Rectal smooth muscle tissue (tissue), 1 donor: ENCODE results near the gene HIF1A.
"Not testable (repeated sequence)": the region's sequence is repeated elsewhere in the genome, so short reads cannot be mapped to it uniquely, and the experiment has no call there.

ENCODE experiments used
- H3K27ac ChIP-seq: one replicate; pipeline ENCODE4 v1.7.0; 2013; ENCODE audit warnings: low read depth, low read length, inconsistent platforms
- H3K27me3 ChIP-seq: one replicate; pipeline ENCODE4 v1.7.0; 2013; ENCODE audit warnings: low read length; ENCODE audit not compliant: control insufficient read depth, insufficient read depth
- H3K36me3 ChIP-seq: one replicate; pipeline ENCODE4 v1.7.0; 2013; ENCODE audit warnings: low read length; ENCODE audit not compliant: control insufficient read depth, insufficient read depth
- H3K4me1 ChIP-seq: one replicate; pipeline ENCODE4 v1.7.0; 2013; ENCODE audit warnings: low read length; ENCODE audit not compliant: control insufficient read depth, insufficient read depth
- H3K4me3 ChIP-seq: one replicate; pipeline ENCODE4 v1.7.0; 2013; ENCODE audit warnings: low read length
- H3K9ac ChIP-seq: one replicate; pipeline ENCODE4 v1.7.0; 2013; ENCODE audit warnings: low read length

The HIF1A gene

DNA sequence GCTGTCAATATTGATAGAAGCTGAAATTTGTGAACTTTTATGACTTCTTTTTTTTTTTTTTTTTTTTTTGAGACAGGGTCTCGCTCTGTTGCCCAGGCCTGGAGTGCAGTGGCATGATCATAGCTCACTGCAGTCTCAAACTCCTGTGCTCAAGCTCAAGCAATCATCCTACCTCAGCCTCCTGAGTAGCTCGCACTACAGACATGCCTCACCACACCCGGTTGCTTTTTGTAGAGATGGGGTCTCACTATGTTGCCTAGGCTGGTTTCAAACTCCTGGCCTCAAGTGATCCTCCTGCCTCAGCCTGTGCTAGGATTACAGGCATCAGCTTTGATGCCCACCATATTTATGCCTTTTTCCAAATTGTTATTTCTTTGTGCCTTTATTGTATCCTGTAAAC lies 51.0 kb downstream of the HIF1A start:
- not testable (repeated sequence) for H3K36me3 ChIP-seq, H3K4me1 ChIP-seq, H3K27ac ChIP-seq, H3K4me3 ChIP-seq, H3K27me3 ChIP-seq, H3K9ac ChIP-seq

DNA sequence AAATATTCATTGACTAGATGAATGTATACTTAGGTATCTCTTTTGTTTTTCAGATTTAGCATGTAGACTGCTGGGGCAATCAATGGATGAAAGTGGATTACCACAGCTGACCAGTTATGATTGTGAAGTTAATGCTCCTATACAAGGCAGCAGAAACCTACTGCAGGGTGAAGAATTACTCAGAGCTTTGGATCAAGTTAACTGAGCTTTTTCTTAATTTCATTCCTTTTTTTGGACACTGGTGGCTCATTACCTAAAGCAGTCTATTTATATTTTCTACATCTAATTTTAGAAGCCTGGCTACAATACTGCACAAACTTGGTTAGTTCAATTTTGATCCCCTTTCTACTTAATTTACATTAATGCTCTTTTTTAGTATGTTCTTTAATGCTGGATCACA lies 51.6 kb downstream of the HIF1A start:
- H3K27me3 ChIP-seq: no peaks in the 10 kb centered on the region
- no peak overlapping the region for H3K27ac ChIP-seq
- H3K9ac ChIP-seq: no peak overlapping the region
- no peak overlapping the region for H3K4me3 ChIP-seq
- peaks cover 2% of the 10 kb centered on the region for H3K4me1 ChIP-seq
- peaks cover 4% of the 10 kb centered on the region for H3K36me3 ChIP-seq

GRCh38 chr14:61747342-61747741 lies 52.0 kb downstream of the HIF1A start:
- Histone ChIP-seq H3K27me3 (no peaks in the 10 kb centered on the region), H3K36me3 (peaks cover 4% of the 10 kb centered on the region), H3K4me3 (no peak overlapping the region), H3K27ac (no peak overlapping the region), H3K4me1 (peaks cover 2% of the 10 kb centered on the region), H3K9ac (no peak overlapping the region)

DNA sequence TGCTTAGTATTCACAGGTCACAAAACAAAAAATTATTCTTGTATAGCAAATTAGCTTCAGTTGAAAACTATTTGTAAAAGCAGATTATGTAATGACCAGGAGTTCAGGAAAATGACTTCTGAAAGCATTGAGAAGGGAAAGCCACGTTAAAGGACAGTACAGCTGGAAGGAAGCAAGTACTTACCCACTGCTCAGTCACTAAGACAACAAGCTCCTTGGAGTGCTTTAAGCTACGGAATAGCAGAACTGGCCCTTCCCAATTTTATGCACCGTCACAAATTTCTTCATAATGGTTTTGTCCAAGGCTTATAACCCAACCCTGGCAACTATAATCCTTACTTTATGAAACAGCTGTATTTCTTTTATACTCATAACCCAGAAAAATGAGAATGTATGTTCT lies 54.0 kb downstream of the HIF1A start:
- Histone ChIP-seq H3K4me3 (no peak overlapping the region), H3K9ac (no peak overlapping the region), H3K36me3 (peaks cover 4% of the 10 kb centered on the region), H3K27ac (no peak overlapping the region), H3K27me3 (no peaks in the 10 kb centered on the region), H3K4me1 (peaks cover 2% of the 10 kb centered on the region)

GRCh38 chr14:61749867-61750266 lies 54.6 kb downstream of the HIF1A start:
- Histone ChIP-seq H3K36me3 (peaks cover 4% of the 10 kb centered on the region), H3K4me3 (no peak overlapping the region), H3K9ac (no peak overlapping the region)

DNA sequence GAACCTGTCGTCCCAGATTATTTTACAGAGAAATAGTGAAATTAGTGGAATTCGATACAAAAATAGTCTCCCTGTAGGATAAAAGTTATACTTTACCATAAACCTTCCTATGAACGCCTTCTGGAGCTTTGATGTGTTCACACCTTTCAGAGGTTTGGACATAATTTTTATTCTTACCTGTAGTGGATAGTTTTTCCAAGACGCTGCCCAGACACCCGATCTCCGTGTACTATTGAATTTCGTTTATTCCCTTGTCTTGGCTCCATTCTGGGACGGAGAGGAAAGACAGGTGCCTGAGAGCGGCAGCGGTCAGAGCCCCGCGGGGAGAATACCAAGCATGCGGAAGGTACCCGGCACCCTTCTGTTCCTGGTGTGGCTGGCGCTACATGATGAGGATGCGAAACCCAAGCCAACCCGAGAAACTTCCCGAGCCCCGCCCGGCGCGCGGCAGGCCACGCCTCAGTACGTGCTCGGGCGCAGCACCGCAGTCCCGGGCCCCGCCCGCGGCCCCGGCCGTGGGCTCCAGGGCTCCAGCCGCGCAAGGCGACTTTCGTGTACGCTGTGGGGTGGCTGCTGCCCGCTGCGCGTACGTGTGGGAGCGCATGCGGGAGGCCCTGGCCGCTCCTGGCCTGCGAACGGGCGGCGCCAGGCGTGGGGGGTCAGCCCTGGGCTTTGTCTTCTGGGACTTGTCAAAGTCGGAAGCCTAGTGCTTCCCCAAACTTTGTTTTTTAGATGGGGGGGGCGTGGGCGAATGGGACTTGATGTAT lies 55.6 kb downstream of the HIF1A start:
- Histone ChIP-seq H3K36me3 (no peaks in the 10 kb centered on the region), H3K27me3 (no peaks in the 10 kb centered on the region), H3K4me1 (peaks cover 2% of the 10 kb centered on the region), H3K9ac (peak overlapping the region; percentile 58), H3K27ac (peak overlapping the region; percentile 87), H3K4me3 (peak overlapping the region; percentile 82)

More at GRCh38 chr14:61749867-61750266, 54.6 kb downstream of the HIF1A start:
- no peak overlapping the region for H3K27ac ChIP-seq
- H3K4me1 ChIP-seq: peaks cover 2% of the 10 kb centered on the region
- H3K27me3 ChIP-seq: no peaks in the 10 kb centered on the region

- peaks cover 2% of the 10 kb centered on the region for H3K4me1 ChIP-seq
- H3K27me3 ChIP-seq: no peaks in the 10 kb centered on the region
- H3K27ac ChIP-seq: peak overlapping the region; percentile 87
- peak overlapping the region; percentile 82 for H3K4me3 ChIP-seq
- no peaks in the 10 kb centered on the region for H3K36me3 ChIP-seq
- peak overlapping the region; percentile 58 for H3K9ac ChIP-seq
These were observed 56.2 kb downstream of the HIF1A start for GRCh38 chr14:61751475-61751989.

DNA sequence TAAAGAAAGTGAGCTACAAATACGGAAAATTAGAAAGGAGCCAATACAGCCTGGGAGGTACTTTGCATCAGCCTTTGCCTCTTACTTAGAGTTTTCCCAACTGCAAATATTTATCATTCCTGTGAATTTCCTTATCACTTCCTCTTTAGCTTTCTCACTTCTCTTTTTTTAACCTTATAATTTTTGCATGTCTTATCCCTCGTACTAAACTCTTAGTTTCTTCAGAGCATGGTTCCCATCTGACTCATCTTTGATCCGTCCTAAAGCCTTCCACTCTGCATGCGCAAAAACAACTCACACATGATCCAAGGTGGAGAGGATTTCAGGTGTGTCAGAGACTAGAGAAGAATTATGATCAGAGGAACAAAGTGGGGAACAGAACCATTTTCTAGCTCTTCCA lies 57.3 kb downstream of the HIF1A start:
- peaks cover 2% of the 10 kb centered on the region for H3K4me1 ChIP-seq
- H3K9ac ChIP-seq: no peak overlapping the region
- H3K27me3 ChIP-seq: no peaks in the 10 kb centered on the region
- H3K4me3 ChIP-seq: no peak overlapping the region
- no peaks in the 10 kb centered on the region for H3K36me3 ChIP-seq
- H3K27ac ChIP-seq: no peak overlapping the region

DNA sequence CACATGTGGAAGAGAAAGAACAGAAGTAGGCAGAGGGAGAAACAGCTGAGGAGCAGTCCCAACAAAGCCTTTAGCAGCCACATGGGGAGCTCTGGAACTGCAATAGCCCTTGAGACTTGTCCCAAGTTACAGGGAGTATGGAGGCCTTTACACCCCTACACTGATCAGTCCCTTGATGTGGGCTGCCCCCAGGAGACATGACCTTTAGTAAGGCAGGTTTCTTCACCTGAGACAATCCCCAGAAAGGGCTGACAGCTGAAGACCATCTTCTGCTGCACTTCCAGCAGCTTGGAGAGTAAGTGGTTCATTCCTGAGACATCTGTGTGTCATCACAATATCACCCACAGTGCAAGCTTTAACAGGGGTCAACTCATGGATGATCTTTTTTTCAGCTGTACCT lies 58.3 kb downstream of the HIF1A start:
- Histone ChIP-seq H3K27me3 (no peaks in the 10 kb centered on the region), H3K9ac (no peak overlapping the region), H3K4me3 (no peak overlapping the region), H3K4me1 (peaks cover 2% of the 10 kb centered on the region), H3K36me3 (no peaks in the 10 kb centered on the region), H3K27ac (no peak overlapping the region)

- H3K9ac ChIP-seq: no peak overlapping the region
- no peaks in the 10 kb centered on the region for H3K27me3 ChIP-seq
- no peaks in the 10 kb centered on the region for H3K36me3 ChIP-seq
- H3K4me1 ChIP-seq: peaks cover 2% of the 10 kb centered on the region
- H3K27ac ChIP-seq: no peak overlapping the region
- H3K4me3 ChIP-seq: no peak overlapping the region
These were observed 59.5 kb downstream of the HIF1A start for GRCh38 chr14:61754627-61755381.

DNA sequence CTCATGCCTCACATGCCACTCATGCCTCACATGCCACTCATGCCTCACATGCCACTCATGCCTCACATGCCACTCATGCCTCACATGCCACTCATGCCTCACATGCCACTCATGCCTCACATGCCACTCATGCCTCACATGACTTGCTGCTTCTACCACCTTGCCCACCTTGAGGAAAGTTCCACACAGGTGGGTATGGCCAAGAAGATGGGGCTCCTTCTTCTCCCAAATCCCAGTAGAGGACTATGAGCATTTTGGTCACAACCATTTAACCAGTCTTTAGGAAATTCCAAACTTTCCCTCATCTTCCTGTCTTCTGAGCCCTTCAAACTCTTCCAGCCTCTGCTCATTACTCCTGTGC lies 60.0 kb downstream of the HIF1A start:
- H3K27ac ChIP-seq, H3K4me1 ChIP-seq, H3K27me3 ChIP-seq, H3K4me3 ChIP-seq, H3K36me3 ChIP-seq, H3K9ac ChIP-seq: not testable (repeated sequence)

GRCh38 chr14:61756135-61756534 lies 60.8 kb downstream of the HIF1A start:
- no peaks in the 10 kb centered on the region for H3K4me1 ChIP-seq
- H3K36me3 ChIP-seq: no peaks in the 10 kb centered on the region
- no peak overlapping the region for H3K27ac ChIP-seq
- H3K27me3 ChIP-seq: no peaks in the 10 kb centered on the region
- no peak overlapping the region for H3K9ac ChIP-seq
- no peak overlapping the region for H3K4me3 ChIP-seq
